K562 (cell line): ENCODE measurements around the gene SAMD14. TPM values are rescaled to one million over a fixed set of nuclear protein-coding genes. Genes with fewer than 3 reads are reported as not detected.
A peak's percentile ranks its signal among the peaks of the same experiment; 100 is the strongest.

Experiments
- ATAC-seq: fragments of 200-7000 bp; cut with Tn5 transposase; 3 replicates; pipeline ENCODE4 v1.9.1; 2020; ENCODE audit warnings: moderate library complexity
- BruUV-seq: library from RNA; stranded (reverse); fragments of 400-500 nt; replicated peaks from 2 replicates; lab custom pipeline; 2021; lab: Mats Ljungman, UMichigan
- CTCF ChIA-PET: fragments of 300-600 bp; formaldehyde crosslinking; extraction: SDS; loops from one replicate; lab custom pipeline; 2021; ENCODE audit warnings: low intra/inter-chr PET ratio; lab: Yijun Ruan, JAX
- POLR2A ChIA-PET: fragments of 300-600, 350-650 bp; sonication (Branson Sonifier 250); formaldehyde crosslinking; extraction: SDS; loops from one replicate; lab custom pipeline; 2021; ENCODE audit warnings: antibody characterized with exemption, inconsistent platforms; lab: Yijun Ruan, JAX
- DNase-seq, 4 experiments: peaks; one replicate each; pipeline versions ENCODE4 v3.0.0 to v3.0.0-alpha.2; 2011 to 2018; ENCODE audit warnings: low spot score in 3 of 4, mixed read lengths in 3 of 4; ENCODE audit errors: extremely low read depth in 1 of 4
- FAIRE-seq: peaks from 2 replicates; lab custom pipeline; 2011; peaks lifted over from hg19 to GRCh38; lab: Jason Lieb, UNC
- H2AFZ ChIP-seq: 2 replicates; pipeline ENCODE4 v1.6.0; 2011; ENCODE audit warnings: low read depth, low read length, control low read depth, inconsistent platforms
- H3K27ac ChIP-seq: fragments of 200-600 bp; 3 replicates; pipeline ENCODE4 v1.8.0; 2011; ENCODE audit warnings: low read depth, mild to moderate bottlenecking, control low read depth, inconsistent platforms, low read length, moderate library complexity, mixed read lengths; ENCODE audit errors: extremely low read depth
- H3K27me3 ChIP-seq, 2 experiments: fragments of 300-600 bp in 1 of 2; 2 replicates in 1 of 2; 3 replicates in 1 of 2; pipeline versions ENCODE4 v1.6.0 to v1.8.0; 2011; ENCODE audit warnings: inconsistent platforms in 2 of 2, low read length in 2 of 2, mild to moderate bottlenecking in 1 of 2, mixed read lengths in 1 of 2, moderate library complexity in 1 of 2; ENCODE audit not compliant: control insufficient read depth in 2 of 2, insufficient read depth in 2 of 2
- H3K36me3 ChIP-seq: fragments of 300-600 bp; 3 replicates; pipeline ENCODE4 v1.8.0; 2011; ENCODE audit warnings: mild to moderate bottlenecking, low read length, inconsistent platforms; ENCODE audit not compliant: control insufficient read depth, insufficient read depth
- H3K4me1 ChIP-seq, 2 experiments: fragments of 200-600 bp in 1 of 2; replicated peaks in 1 of 2; 2 replicates in 1 of 2; 3 replicates in 1 of 2; pipeline versions ENCODE4 v1.5.1 to v1.8.0; 2011; ENCODE audit warnings: inconsistent platforms in 2 of 2, low read length in 2 of 2, mild to moderate bottlenecking in 1 of 2, mixed read lengths in 1 of 2, moderate library complexity in 1 of 2; ENCODE audit not compliant: control insufficient read depth in 2 of 2, insufficient read depth in 2 of 2
- H3K4me2 ChIP-seq: 2 replicates; pipeline ENCODE4 v1.6.1; 2011; ENCODE audit warnings: low read length, control low read depth, inconsistent platforms, mixed read lengths; ENCODE audit not compliant: insufficient read depth
- H3K4me3 ChIP-seq: fragments of 200-600 bp; sonication (generic), shearing (Covaris generic); 2 replicates; pipeline ENCODE4 v1.5.1; 2016; ENCODE audit warnings: control low read depth, inconsistent platforms
- H3K79me2 ChIP-seq: fragments of 200-600 bp; 3 replicates; pipeline ENCODE4 v1.8.0; 2011; ENCODE audit warnings: low read length, inconsistent platforms; ENCODE audit not compliant: control insufficient read depth, insufficient read depth
- H3K9ac ChIP-seq, 2 experiments: 2 replicates each; pipeline versions ENCODE4 v1.6.0 to v1.6.1; 2011; ENCODE audit warnings: low read depth in 2 of 2, low read length in 2 of 2, control low read depth in 1 of 2, inconsistent platforms in 1 of 2, mild to moderate bottlenecking in 1 of 2, mixed read lengths in 1 of 2; ENCODE audit not compliant: insufficient read depth in 1 of 2
- H3K9me1 ChIP-seq: one replicate; pipeline ENCODE4 v1.6.0; 2011; ENCODE audit warnings: inconsistent platforms, mild to moderate bottlenecking, low read length, moderate library complexity; ENCODE audit not compliant: control insufficient read depth, insufficient read depth
- H3K9me3 ChIP-seq: replicated peaks from 2 replicates; pipeline ENCODE4 v1.5.1; 2011; ENCODE audit warnings: low read depth, low read length, inconsistent platforms; ENCODE audit not compliant: control insufficient read depth, insufficient read depth
- H4K20me1 ChIP-seq: replicated peaks from 2 replicates; pipeline ENCODE4 v1.6.1; 2011; ENCODE audit warnings: low read length, inconsistent platforms, mixed read lengths; ENCODE audit not compliant: control insufficient read depth, insufficient read depth
- ATF3 ChIP-seq, 2 experiments: fragments of 450-650 bp in 1 of 2; sonication (generic) in 1 of 2; formaldehyde crosslinking in 1 of 2; IDR thresholded peaks in 1 of 2; conservative IDR thresholded peaks in 1 of 2; 2 replicates each; pipeline versions ENCODE4 v1.6.1 to v1.8.1; 2016 to 2023; ENCODE audit warnings: mild to moderate bottlenecking in 2 of 2, moderate library complexity in 2 of 2, inconsistent platforms in 1 of 2, missing genetic modification reagents in 1 of 2
- C11orf30 ChIP-seq: fragments of 450-650 bp; IDR thresholded peaks from 2 replicates; pipeline ENCODE4 v1.6.1; 2016; ENCODE audit warnings: low read depth, mild to moderate bottlenecking
- COPS2 ChIP-seq: fragments of 450-650 bp; conservative IDR thresholded peaks from 2 replicates; pipeline ENCODE4 v1.6.1; 2016; ENCODE audit warnings: mild to moderate bottlenecking, moderate library complexity
- EGR1 ChIP-seq: fragments of 450-650 bp; conservative IDR thresholded peaks from 2 replicates; pipeline ENCODE4 v1.6.1; 2017; ENCODE audit warnings: mild to moderate bottlenecking
- FOSL1 ChIP-seq: fragments of 200-800 bp; sonication (Bioruptor generic); conservative IDR thresholded peaks from 2 replicates; pipeline ENCODE4 v1.6.1; 2016; ENCODE audit warnings: missing genetic modification characterization, missing compliant biosample characterization
- JUND ChIP-seq, 2 experiments: IDR thresholded peaks; 2 replicates in 1 of 2; 3 replicates in 1 of 2; pipeline ENCODE4 v1.6.1; 2011; ENCODE audit warnings: borderline replicate concordance in 2 of 2, low read depth in 2 of 2, low read length in 2 of 2, improper control_type of control experiment in 1 of 2, missing biosample characterization in 1 of 2, missing genetic modification characterization in 1 of 2, missing genetic modification reagents in 1 of 2
- SPI1 ChIP-seq: IDR thresholded peaks from 2 replicates; pipeline ENCODE4 v1.6.1; 2011; ENCODE audit warnings: low read depth, low read length, control low read depth, borderline replicate concordance
- UBTF ChIP-seq, 2 experiments: IDR thresholded peaks; 2 replicates each; pipeline ENCODE4 v1.6.1; 2012; ENCODE audit warnings: improper control_type of control experiment in 2 of 2, low read depth in 2 of 2, low read length in 2 of 2, borderline replicate concordance in 1 of 2
- ZNF263 ChIP-seq: sonication (generic); formaldehyde crosslinking; IDR thresholded peaks from 2 replicates; pipeline ENCODE4 v1.8.0; 2022; ENCODE audit warnings: mild to moderate bottlenecking, missing genetic modification reagents, borderline replicate concordance
- ZNF589 ChIP-seq: fragments of 200-800 bp; sonication (Bioruptor generic); IDR thresholded peaks from 2 replicates; pipeline ENCODE4 v1.6.1; 2016; ENCODE audit warnings: low read depth, missing genetic modification characterization, missing compliant biosample characterization
- WGBS: fragments of 100-300 bp; shearing (Covaris generic); methylation state at CpG from one replicate; pipeline ENCODE4 v1.1.6; 2016; ENCODE audit warnings: low coverage, mixed read lengths; ENCODE audit not compliant: insufficient coverage; ENCODE audit errors: missing lambda C conversion rate; 5-methylcytosine and 5-hydroxymethylcytosine counted together
- in situ Hi-C: fragments of 300-500 bp; cut with MboI; formaldehyde crosslinking; loops from 4 replicates; pipeline ENCODE4 v1.15.0; 2018; ENCODE audit warnings: inconsistent platforms, mixed read lengths
- intact Hi-C: fragments of 100-400 bp; cut with micrococcal nuclease; formaldehyde crosslinking; loops from 2 replicates; pipeline ENCODE4 v1.14.2; 2022
- polyA plus RNA-seq, 8 experiments: library from polyadenylated mRNA; depleted of rRNA in 4 of 8; stranded (reverse) in 5 of 8; unstranded in 3 of 8; fragments of >200 nt; fragmentation: Nextera tagmentation in 2 of 8; fragmentation: Illumina TruSeq in 1 of 8; extraction: Ambion mirVana in 2 of 8; extraction: Trizol in 1 of 8; gene quantifications; 2 replicates each; pipeline versions ENCODE4 v1.2.1 to v1.2.3, GENCODE V29; 2011 to 2014; ENCODE audit warnings: inconsistent platforms in 1 of 8, missing spikeins in 1 of 8
- total RNA-seq, 7 experiments: library from RNA; depleted of rRNA in 6 of 7; stranded (reverse); fragments of >200 nt in 6 of 7; fragmentation: Illumina TruSeq in 2 of 7; extraction: Trizol in 2 of 7; gene quantifications; 2 replicates each; pipeline versions ENCODE4 v1.2.1 to v1.2.3, GENCODE V29; 2011 to 2021; ENCODE audit warnings: low replicate concordance in 1 of 7
- TF ChIP-seq, protein P1 (sequence below), 2 experiments: IDR thresholded peaks; 2 replicates each; pipeline ENCODE4 v1.6.1; 2011; ENCODE audit warnings: borderline replicate concordance in 1 of 2, control low read depth in 1 of 2, low read depth in 1 of 2, low read length in 1 of 2, mild to moderate bottlenecking in 1 of 2, mixed read lengths in 1 of 2, moderate library complexity in 1 of 2; ENCODE audit not compliant: insufficient read depth in 1 of 2, insufficient read length in 1 of 2, poor library complexity in 1 of 2, severe bottlenecking in 1 of 2; ENCODE audit errors: extremely low read depth in 1 of 2

SAMD14 gene
- total and polyA plus RNA-seq, 9 of the 15 experiments (the other 6 are each of a cell fraction or from before 2014, with no cell fraction given), result 0.04 to 0.07 TPM; not detected in 7

DNA sequence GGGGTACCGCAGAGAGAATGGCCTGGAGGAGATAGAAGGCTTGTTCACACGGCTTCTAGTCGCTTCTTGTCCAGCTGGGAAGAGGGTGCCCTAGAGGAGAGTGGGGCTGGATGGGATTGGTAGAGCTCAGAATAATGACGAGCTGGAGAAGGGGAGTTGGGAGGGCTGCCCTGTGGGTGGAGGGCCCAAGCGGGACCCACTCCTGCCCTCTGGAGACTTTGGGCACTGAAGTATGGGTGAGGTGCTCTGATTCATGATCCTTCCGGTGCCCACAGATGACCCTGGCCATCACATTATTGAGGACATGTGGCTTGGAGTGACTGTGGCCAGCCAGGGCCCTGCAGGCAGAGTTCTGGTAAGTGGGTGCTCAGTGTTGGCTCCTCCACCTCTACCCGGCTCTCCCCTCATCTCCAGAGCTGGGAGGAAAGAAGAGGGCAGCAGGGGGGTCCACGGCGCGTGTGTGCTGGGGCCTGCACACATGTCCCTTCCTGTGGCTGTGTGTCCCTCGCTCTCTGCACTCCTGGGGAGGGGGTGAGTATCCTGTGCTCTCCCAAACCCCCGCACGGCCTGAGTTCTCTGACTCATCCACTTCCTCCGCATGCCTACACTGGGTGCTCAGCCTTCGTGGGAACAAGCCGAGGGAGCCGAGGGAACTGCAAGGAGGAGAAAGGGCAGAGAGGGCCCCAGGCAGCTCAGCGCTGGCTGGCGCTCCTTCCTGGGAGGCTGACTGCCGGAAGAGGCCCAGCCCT is 65.5 kb downstream of the SAMD14 start:
- Histone ChIP-seq H3K79me2 (no peaks in the 10 kb centered on the region), H4K20me1 (peaks cover 3% of the 10 kb centered on the region; the same call in 1 of the 2 replicates), H3K4me1 (peaks cover 0 to 4% of the 10 kb centered on the region in 2 experiments; a peak in 1 of 5 replicates), H3K27ac (no peak overlapping the region), H2AFZ (no peak overlapping the region), H3K27me3 (peaks cover 6 to 24% of the 10 kb centered on the region in 2 experiments), H3K4me2 (no peak overlapping the region), H3K9me1 (no peaks in the 10 kb centered on the region), H3K9ac (peak overlapping the region in 1 of 2 experiments; percentile 10; a peak in 1 of 4 replicates), H3K36me3 (no peaks in the 10 kb centered on the region), H3K9me3 (no peaks in the 10 kb centered on the region), H3K4me3 (no peak overlapping the region)
- ATAC-seq, result peak; percentile 49
- WGBS, result 3% methylated on average over 16 of the region's 20 CpGs
- in situ Hi-C loops (no loop called here), intact Hi-C loops (no loop called here)
- ChIA-PET CTCF (no interaction called here), POLR2A (interaction anchor here (0.6 to 1.3 kb wide), 3 partner anchors 12 to 36 kb away, joined by 3 to 5 read pairs (median 4); no protein-coding TSS in a partner anchor)
- TF ChIP-seq FOSL1 (tag), result peak; percentile 60
- peak; percentile 27; the same call in 1 of the 2 replicates for TF ChIP-seq ZNF263
- no peak for TF ChIP-seq C11orf30
- peak; percentile 46 for TF ChIP-seq ATF3 (IDR thresholded peaks at IDR 0.05)
- TF ChIP-seq ATF3 (CRISPR knock-in tag; conservative IDR thresholded peaks at IDR 0.05), result no peak
- 0 out of 4 replicates have a peak, but pooled peaks of 1 of the 2 experiments have one; percentile 25 for TF ChIP-seq UBTF (IDR thresholded peaks at IDR 0.05; ENCODE audit: borderline replicate concordance in 1 of 2, low read depth in 2 of 2, low read length in 2 of 2)
- TF ChIP-seq ZNF589 (CRISPR knock-in tag), result 0 out of 2 replicates have a peak, but pooled peaks have one; percentile 8
- no peak for TF ChIP-seq COPS2
- peak; percentile 78 for TF ChIP-seq EGR1
- peak; percentile 20; the same call in 1 of the 2 replicates for TF ChIP-seq SPI1
- peak; percentile 46; the same call in 1 of the 2 replicates for TF ChIP-seq JUND (IDR thresholded peaks at IDR 0.05; ENCODE audit: borderline replicate concordance, low read depth, low read length)
- TF ChIP-seq JUND (tag; IDR thresholded peaks at IDR 0.05; ENCODE audit: borderline replicate concordance, low read depth, low read length), result no peak
- TF ChIP-seq, protein P1, sequence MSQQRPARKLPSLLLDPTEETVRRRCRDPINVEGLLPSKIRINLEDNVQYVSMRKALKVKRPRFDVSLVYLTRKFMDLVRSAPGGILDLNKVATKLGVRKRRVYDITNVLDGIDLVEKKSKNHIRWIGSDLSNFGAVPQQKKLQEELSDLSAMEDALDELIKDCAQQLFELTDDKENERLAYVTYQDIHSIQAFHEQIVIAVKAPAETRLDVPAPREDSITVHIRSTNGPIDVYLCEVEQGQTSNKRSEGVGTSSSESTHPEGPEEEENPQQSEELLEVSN (IDR thresholded peaks at IDR 0.05; ENCODE audit: borderline replicate concordance in 1 of 2, extremely low read depth in 1 of 2, insufficient read depth in 1 of 2, insufficient read length in 1 of 2, low read depth in 1 of 2, low read length in 1 of 2, poor library complexity in 1 of 2, severe bottlenecking in 1 of 2), result peak in 1 of 2 experiments; percentile 40
- no TSS peak for BruUV-seq
- FAIRE-seq, result no peak
- peak; percentile 21 to 56 (median 28) for DNase-seq
